HepG2 (cell line): ENCODE data around the gene PDCL3. TPM values are rescaled to one million over a fixed set of nuclear protein-coding genes. Genes with fewer than 3 reads are reported as not detected.

Experiments
- ATAC-seq: fragments of 200-7000 bp; cut with Tn5 transposase; 3 replicates; pipeline ENCODE4 v1.9.1; 2020; ENCODE audit warnings: mild to moderate bottlenecking, moderate library complexity
- BruUV-seq: library from RNA; stranded (reverse); fragments of 400-500 nt; replicated peaks from 2 replicates; lab custom pipeline; 2021; lab: Mats Ljungman, UMichigan
- CTCF ChIA-PET: fragments of 300-600 bp; formaldehyde crosslinking; extraction: SDS; loops from one replicate; lab custom pipeline; 2021; ENCODE audit warnings: low total read pairs, inconsistent platforms, low intra/inter-chr PET ratio; lab: Yijun Ruan, JAX
- POLR2A ChIA-PET: fragments of 350-600 bp; sonication (Branson Sonifier 250); formaldehyde crosslinking; loops from one replicate; lab custom pipeline; 2020; ENCODE audit warnings: antibody characterized with exemption, inconsistent platforms; lab: Yijun Ruan, JAX
- DNase-seq: peaks from one replicate; pipeline ENCODE4 v3.0.0-alpha.2; 2015; ENCODE audit warnings: low spot score
- FAIRE-seq: peaks from 3 replicates; lab custom pipeline; 2011; peaks lifted over from hg19 to GRCh38; lab: Jason Lieb, UNC
- H2AFZ ChIP-seq: one replicate; pipeline ENCODE4 v1.6.1; 2011; ENCODE audit warnings: low read length, inconsistent platforms
- H3K27ac ChIP-seq: fragments of 300-600 bp; 3 replicates; pipeline ENCODE4 v1.8.0; 2011; ENCODE audit warnings: mixed run types, mild to moderate bottlenecking, mixed read lengths, low read length, inconsistent platforms; ENCODE audit not compliant: insufficient read depth; ENCODE audit errors: extremely low read length
- H3K27me3 ChIP-seq, 2 experiments: fragments of 200-600 bp in 1 of 2; 2 replicates in 1 of 2; 3 replicates in 1 of 2; pipeline versions ENCODE4 v1.6.0 to v1.8.0; 2011; ENCODE audit warnings: low read length in 2 of 2, mild to moderate bottlenecking in 2 of 2, moderate library complexity in 2 of 2, inconsistent platforms in 1 of 2; ENCODE audit not compliant: insufficient read depth in 2 of 2, control insufficient read depth in 1 of 2
- H3K36me3 ChIP-seq, 2 experiments: fragments of 200-600 bp in 1 of 2; replicated peaks in 1 of 2; 2 replicates in 1 of 2; 3 replicates in 1 of 2; pipeline versions ENCODE4 v1.5.1 to v1.8.0; 2011; ENCODE audit warnings: low read length in 2 of 2, inconsistent platforms in 1 of 2; ENCODE audit not compliant: insufficient read depth in 2 of 2, control insufficient read depth in 1 of 2
- H3K4me1 ChIP-seq: 2 replicates; pipeline ENCODE4 v1.5.1; 2012; ENCODE audit warnings: low read length, inconsistent platforms; ENCODE audit not compliant: insufficient read depth
- H3K4me2 ChIP-seq: 2 replicates; pipeline ENCODE4 v1.6.0; 2011; ENCODE audit warnings: low read depth, low read length, inconsistent platforms
- H3K4me3 ChIP-seq, 3 experiments: fragments of 200-600 bp in 1 of 3; sonication (generic), shearing (Covaris generic) in 1 of 3; replicated peaks in 1 of 3; 2 replicates each; pipeline ENCODE4 v1.5.1; 2011 to 2016; ENCODE audit warnings: low read length in 3 of 3, inconsistent platforms in 2 of 3, low read depth in 2 of 3, mild to moderate bottlenecking in 2 of 3, control low read depth in 1 of 3, mixed read lengths in 1 of 3; ENCODE audit not compliant: insufficient read depth in 1 of 3
- H3K79me2 ChIP-seq: one replicate; pipeline ENCODE4 v1.6.1; 2011; ENCODE audit warnings: low read length, inconsistent platforms; ENCODE audit not compliant: insufficient read depth
- H3K9ac ChIP-seq: 2 replicates; pipeline ENCODE4 v1.6.0; 2011; ENCODE audit warnings: mild to moderate bottlenecking, low read depth, low read length, inconsistent platforms; ENCODE audit not compliant: insufficient read depth
- H3K9me3 ChIP-seq: 2 replicates; pipeline ENCODE4 v1.5.1; 2012; ENCODE audit warnings: mild to moderate bottlenecking, low read length
- H4K20me1 ChIP-seq: 2 replicates; pipeline ENCODE4 v1.6.0; 2011; ENCODE audit warnings: inconsistent platforms, mild to moderate bottlenecking, low read length, moderate library complexity; ENCODE audit not compliant: insufficient read depth
- ARHGAP35 ChIP-seq: sonication (generic); formaldehyde crosslinking; IDR thresholded peaks from 2 replicates; pipeline ENCODE4 v1.9.0; 2022; ENCODE audit warnings: mild to moderate bottlenecking, inconsistent platforms, moderate library complexity, missing genetic modification reagents, borderline replicate concordance
- MTA1 ChIP-seq: sonication (generic); formaldehyde crosslinking; IDR thresholded peaks from 2 replicates; pipeline ENCODE4 v1.4.0; 2020; ENCODE audit warnings: missing genetic modification reagents, mild to moderate bottlenecking, borderline replicate concordance
- ZBTB7B ChIP-seq: sonication (generic); formaldehyde crosslinking; IDR thresholded peaks from 2 replicates; pipeline ENCODE4 v1.4.0; 2020; ENCODE audit warnings: missing genetic modification reagents
- ZFX ChIP-seq: sonication (generic); formaldehyde crosslinking; IDR thresholded peaks from 2 replicates; pipeline ENCODE4 v1.4.0; 2020; ENCODE audit warnings: mild to moderate bottlenecking, low read depth, missing genetic modification reagents, moderate library complexity
- WGBS: methylation state at CpG from one replicate; pipeline ENCODE4 v1.1.6; 2017; ENCODE audit warnings: low lambda C conversion rate; 5-methylcytosine and 5-hydroxymethylcytosine counted together
- in situ Hi-C: cut with HindIII; loops from 2 replicates; pipeline ENCODE4 v1.10.0; 2017; ENCODE audit warnings: low pct_unique_long_range_greater_than_20kb; ENCODE audit not compliant: extremely low pct_ligation_motif_present
- intact Hi-C: fragments of 100-400 bp; cut with micrococcal nuclease; formaldehyde crosslinking; loops from one replicate; pipeline ENCODE4 v1.10.0; 2022; ENCODE audit not compliant: unreplicated experiment
- polyA plus RNA-seq, 8 experiments: library from polyadenylated mRNA; depleted of rRNA in 3 of 8; stranded (reverse) in 7 of 8; unstranded in 1 of 8; fragments of >200 nt; fragmentation: Illumina TruSeq in 4 of 8; extraction: Trizol in 4 of 8; gene quantifications; 2 replicates each; pipeline versions ENCODE4 v1.2.1 to v1.2.3, GENCODE V29; 2011 to 2016; ENCODE audit warnings: low read depth in 4 of 8, missing spikeins in 1 of 8, mixed read lengths in 1 of 8; ENCODE audit not compliant: insufficient read depth in 1 of 8
- total RNA-seq, 5 experiments: library from RNA; depleted of rRNA; stranded (reverse); fragments of >200 nt; fragmentation: Illumina TruSeq; extraction: Trizol; gene quantifications; 2 replicates each; pipeline ENCODE4 v1.2.3, GENCODE V29; 2016; ENCODE audit warnings: low read depth in 1 of 5
- TF ChIP-seq, protein P1 (sequence below): sonication (generic); formaldehyde crosslinking; IDR thresholded peaks from 2 replicates; pipeline ENCODE4 v1.4.0; 2020; ENCODE audit warnings: missing genetic modification reagents
- TF ChIP-seq, protein P2 (sequence below): sonication (generic); formaldehyde crosslinking; IDR thresholded peaks from 2 replicates; pipeline ENCODE4 v1.4.0; 2020; ENCODE audit warnings: mild to moderate bottlenecking, missing genetic modification reagents, borderline replicate concordance

Gene PDCL3
- total and polyA plus RNA-seq, 2 of the 13 experiments (the other 11 are each of a cell fraction or from before 2014, with no cell fraction given): 14.4 to 24.4 TPM

DNA sequence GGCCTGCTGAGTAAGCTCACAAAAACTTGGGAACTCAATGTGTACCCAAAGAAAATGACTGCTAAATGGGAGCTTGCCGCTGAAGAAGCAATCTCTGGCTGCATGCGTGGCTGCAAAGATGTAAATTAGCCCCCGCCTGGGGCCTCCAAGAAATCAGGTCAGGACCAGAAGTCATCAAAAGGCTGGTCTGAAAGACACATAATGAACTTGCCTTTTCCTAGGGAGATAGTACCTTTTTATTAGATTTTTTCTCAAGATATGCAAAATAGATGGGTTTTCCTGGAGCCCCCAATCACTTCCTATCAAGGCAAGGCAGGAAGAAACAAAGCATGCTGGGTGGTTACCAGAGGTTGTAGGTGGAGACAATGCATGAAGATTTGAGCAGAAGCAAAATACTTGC, 38.9 kb downstream of the PDCL3 start (continued):
- TF ChIP-seq, protein P1, sequence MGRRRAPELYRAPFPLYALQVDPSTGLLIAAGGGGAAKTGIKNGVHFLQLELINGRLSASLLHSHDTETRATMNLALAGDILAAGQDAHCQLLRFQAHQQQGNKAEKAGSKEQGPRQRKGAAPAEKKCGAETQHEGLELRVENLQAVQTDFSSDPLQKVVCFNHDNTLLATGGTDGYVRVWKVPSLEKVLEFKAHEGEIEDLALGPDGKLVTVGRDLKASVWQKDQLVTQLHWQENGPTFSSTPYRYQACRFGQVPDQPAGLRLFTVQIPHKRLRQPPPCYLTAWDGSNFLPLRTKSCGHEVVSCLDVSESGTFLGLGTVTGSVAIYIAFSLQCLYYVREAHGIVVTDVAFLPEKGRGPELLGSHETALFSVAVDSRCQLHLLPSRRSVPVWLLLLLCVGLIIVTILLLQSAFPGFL (CRISPR knock-in tag): no peak
- no peak for TF ChIP-seq ZBTB7B (CRISPR knock-in tag)
- TF ChIP-seq ARHGAP35 (CRISPR knock-in tag): no peak
- no peak for TF ChIP-seq ZFX

DNA sequence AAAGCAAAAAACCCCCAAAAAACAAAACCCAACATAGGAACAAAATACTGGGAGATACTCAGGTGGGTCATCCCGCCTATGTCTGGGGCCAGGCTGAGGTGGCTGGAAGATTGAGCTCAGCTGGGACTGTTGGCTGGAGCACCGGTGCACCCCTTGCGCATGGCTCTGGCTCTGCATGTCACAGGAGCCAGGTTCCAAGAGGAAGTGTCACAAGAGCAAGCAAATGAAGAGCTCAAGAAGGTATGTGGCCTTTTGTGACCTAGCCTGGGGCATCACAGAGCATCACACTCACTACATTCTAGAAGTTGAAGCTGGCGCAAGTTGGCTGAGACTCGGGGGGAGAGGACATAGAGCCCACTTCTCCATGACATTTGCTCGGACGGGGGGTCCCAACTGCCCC, 40.6 kb downstream of the PDCL3 start:
- TF ChIP-seq MTA1: no peak
- TF ChIP-seq, protein P2, sequence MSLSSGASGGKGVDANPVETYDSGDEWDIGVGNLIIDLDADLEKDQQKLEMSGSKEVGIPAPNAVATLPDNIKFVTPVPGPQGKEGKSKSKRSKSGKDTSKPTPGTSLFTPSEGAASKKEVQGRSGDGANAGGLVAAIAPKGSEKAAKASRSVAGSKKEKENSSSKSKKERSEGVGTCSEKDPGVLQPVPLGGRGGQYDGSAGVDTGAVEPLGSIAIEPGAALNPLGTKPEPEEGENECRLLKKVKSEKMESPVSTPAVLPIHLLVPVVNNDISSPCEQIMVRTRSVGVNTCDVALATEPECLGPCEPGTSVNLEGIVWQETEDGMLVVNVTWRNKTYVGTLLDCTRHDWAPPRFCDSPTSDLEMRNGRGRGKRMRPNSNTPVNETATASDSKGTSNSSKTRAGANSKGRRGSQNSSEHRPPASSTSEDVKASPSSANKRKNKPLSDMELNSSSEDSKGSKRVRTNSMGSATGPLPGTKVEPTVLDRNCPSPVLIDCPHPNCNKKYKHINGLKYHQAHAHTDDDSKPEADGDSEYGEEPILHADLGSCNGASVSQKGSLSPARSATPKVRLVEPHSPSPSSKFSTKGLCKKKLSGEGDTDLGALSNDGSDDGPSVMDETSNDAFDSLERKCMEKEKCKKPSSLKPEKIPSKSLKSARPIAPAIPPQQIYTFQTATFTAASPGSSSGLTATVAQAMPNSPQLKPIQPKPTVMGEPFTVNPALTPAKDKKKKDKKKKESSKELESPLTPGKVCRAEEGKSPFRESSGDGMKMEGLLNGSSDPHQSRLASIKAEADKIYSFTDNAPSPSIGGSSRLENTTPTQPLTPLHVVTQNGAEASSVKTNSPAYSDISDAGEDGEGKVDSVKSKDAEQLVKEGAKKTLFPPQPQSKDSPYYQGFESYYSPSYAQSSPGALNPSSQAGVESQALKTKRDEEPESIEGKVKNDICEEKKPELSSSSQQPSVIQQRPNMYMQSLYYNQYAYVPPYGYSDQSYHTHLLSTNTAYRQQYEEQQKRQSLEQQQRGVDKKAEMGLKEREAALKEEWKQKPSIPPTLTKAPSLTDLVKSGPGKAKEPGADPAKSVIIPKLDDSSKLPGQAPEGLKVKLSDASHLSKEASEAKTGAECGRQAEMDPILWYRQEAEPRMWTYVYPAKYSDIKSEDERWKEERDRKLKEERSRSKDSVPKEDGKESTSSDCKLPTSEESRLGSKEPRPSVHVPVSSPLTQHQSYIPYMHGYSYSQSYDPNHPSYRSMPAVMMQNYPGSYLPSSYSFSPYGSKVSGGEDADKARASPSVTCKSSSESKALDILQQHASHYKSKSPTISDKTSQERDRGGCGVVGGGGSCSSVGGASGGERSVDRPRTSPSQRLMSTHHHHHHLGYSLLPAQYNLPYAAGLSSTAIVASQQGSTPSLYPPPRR (CRISPR knock-in tag): no peak
- FAIRE-seq: no peak

More for the DNA sequence above, 40.6 kb downstream of the PDCL3 start:
- H3K9ac ChIP-seq: no peak overlapping the region
- H3K79me2 ChIP-seq: no peaks in the 10 kb centered on the region
- no peaks in the 10 kb centered on the region for H3K36me3 ChIP-seq
- H3K9me3 ChIP-seq: no peaks in the 10 kb centered on the region
- intact Hi-C loops: no loop called here
- H3K4me1 ChIP-seq: peaks cover 26% of the 10 kb centered on the region
- POLR2A ChIA-PET: no interaction called here
- H3K27ac ChIP-seq: no peak overlapping the region
- no peak overlapping the region for H3K4me3 ChIP-seq
- H3K4me2 ChIP-seq: no peak overlapping the region
- H3K27me3 ChIP-seq: peaks cover 0 to 12% of the 10 kb centered on the region in 2 experiments; a peak in 1 of 5 replicates
- DNase-seq (no peak), ATAC-seq (peak; percentile 31; the same call in 2 of the 3 replicates)
- BruUV-seq: no TSS peak
- in situ Hi-C loops: no loop called here
- H2AFZ ChIP-seq: no peak overlapping the region
- H4K20me1 ChIP-seq: no peaks in the 10 kb centered on the region
- CTCF ChIA-PET: no interaction called here
- 55% methylated on average over 7 of the region's 7 CpGs for WGBS
